Skin of body (tissue), 2 donors: ENCODE measurements around the gene UPF2. TPM values are rescaled to one million over a fixed set of nuclear protein-coding genes. Genes with fewer than 3 reads are reported as not detected.
"Not testable (repeated sequence)": the region's sequence is repeated elsewhere in the genome, so short reads cannot be mapped to it uniquely, and the experiment has no call there.

ENCODE experiments used
- DNase-seq: peaks from one replicate; lab custom pipeline; 2025; lab: John Stamatoyannopoulos, UW
- total RNA-seq: library from RNA; depleted of rRNA; stranded (reverse); fragments of >200 nt; gene quantifications from one replicate; pipeline ENCODE4 v1.2.3, GENCODE V29; 2014

UPF2 gene
- total RNA-seq, 1 donor from 2014 or later: 24.7 TPM

DNA sequence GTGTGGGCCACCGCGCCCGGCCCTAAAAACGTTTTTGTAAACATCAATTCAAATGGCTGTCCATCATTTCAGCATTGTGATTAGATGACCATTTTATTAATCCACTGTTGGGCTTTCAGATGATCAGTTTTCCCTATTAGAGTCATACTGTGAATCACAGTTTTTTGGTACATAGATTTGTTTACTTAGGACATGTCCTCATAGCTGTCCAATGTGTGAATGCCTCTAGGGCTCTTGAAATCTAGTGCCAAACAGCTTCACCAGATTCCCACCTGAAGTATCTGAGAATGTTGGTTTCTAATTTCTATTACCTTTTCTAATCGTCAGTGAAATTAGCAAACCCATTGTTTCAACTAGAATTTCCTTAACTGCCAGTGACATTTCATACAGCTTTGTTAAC is 66.8 kb downstream of the UPF2 start:
- DNase-seq: no peak

GRCh38 chr10:11972523-11972922 is 70.1 kb downstream of the UPF2 start:
- DNase-seq: not testable (repeated sequence)

DNA sequence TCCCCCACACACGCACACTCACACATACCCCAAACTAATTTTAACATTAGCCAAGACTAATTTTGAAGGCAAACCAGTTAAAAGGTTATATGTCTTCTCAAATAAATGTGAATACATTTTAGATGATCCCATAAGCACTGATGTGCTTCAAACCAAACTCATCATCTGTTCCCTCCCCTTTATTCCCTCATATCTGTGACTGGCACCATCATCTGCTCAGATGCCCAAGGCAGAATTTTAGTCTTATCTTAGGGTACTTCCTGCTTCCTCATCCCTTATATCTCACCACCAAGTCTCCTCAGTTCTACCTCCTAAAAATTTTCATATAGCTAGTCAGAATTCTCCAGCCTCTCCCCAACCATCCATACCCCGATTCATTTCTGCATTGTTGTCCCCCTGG is 80.4 kb downstream of the UPF2 start:
- no peak for DNase-seq

DNA sequence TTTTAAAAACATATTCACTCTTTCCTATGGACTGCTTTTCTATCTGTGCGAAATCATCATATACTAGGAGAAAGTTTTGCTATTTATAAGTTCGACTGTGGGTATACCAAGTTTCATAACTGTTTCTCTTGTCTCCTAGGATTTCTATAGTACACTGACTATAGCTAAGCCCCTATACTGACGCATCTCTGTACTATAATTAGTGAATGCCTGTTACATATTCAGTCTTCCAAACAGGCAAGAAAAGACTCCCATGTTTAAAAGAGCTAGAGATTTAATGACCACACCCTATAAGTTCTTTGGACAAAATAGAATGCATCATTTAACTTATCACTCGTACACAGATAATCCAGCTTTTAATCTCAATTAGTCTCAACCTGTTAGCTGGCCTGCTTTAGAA is 80.8 kb downstream of the UPF2 start:
- no peak for DNase-seq

- DNase-seq: no peak
Observed at GRCh38 chr10:11959966-11960365, 82.6 kb downstream of the UPF2 start.

- DNase-seq: no peak
Observed at GRCh38 chr10:11958956-11959355, 83.7 kb downstream of the UPF2 start.

- no peak for DNase-seq
Observed at GRCh38 chr10:11951695-11952094, 90.9 kb downstream of the UPF2 start.

- no peak for DNase-seq
Observed at GRCh38 chr10:11950325-11951018, 92.1 kb downstream of the UPF2 start.

DNA sequence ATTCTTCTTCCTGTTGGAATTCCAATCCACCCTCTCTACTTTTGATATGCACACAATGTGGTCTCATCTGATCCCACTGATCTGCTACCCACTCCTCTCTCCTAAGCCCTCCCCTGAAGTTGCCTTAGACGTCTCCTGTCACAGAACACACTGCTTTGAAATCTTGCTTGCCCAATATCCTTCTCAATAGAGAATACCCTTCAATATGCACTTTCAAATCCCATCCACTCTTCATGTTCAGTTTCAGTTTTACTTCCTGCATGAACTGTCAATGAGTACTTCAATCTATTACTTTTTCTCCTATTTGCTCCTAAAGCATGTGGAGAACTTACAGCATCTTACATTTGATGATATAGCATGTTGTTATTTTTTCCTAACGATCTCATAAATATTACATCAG is 93.5 kb downstream of the UPF2 start:
- DNase-seq: no peak

- no peak for DNase-seq
Observed at GRCh38 chr10:11946652-11947051, 96.0 kb downstream of the UPF2 start.

DNA sequence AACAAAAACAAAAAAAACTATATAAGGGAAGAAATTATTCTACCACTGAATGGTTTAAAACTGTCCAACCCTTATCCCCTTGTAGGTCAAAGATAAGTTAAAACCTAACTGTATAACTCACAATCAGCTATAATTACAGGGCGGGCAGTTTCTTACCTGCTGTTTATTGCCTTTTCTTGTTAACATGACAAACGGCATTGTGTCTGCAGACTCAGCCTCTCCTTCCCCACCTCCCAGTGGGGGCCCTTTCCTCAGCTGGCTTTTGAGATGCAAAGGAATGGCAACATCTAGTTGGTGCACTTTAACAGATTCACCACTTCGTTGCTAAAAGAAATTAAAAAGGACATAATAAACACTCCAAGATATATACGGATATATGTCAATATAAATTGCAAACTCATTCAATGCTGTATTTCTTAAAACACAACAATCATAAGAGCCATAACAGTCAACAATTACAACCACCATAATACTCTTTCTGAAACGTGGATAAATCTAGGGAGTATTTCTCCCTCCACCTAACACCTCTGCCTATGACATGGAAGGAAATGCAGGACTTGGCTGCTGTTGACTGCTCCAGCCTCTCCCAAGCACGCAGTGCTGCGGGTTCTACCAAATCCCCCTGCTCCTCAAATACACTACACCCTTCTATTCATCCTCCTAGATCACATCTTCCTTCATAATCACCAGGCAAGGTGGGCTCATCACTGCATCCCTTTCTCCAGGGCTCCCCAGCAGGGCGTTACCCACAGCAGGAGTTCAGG is 106.0 kb downstream of the UPF2 start:
- DNase-seq: no peak

DNA sequence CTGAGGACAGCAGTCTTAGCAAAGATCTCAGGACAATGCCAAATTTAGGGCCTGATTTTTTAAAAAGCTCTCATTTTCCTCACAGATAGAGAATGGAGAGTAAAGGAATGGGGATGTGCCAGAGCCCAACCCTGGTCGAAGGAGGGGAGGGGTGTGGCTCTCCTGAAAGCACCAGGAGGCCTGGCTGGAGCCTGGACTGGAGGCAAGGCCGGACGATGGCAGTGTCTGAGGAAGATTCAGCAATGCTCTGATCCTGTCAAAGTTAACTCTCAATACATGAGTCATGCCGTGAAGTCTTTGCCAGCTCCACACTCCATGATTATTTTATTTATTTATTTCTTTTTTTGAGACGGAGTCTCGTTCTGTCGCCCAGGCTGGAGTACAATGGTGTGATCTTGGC is 108.3 kb downstream of the UPF2 start:
- DNase-seq: no peak

GRCh38 chr10:11933577-11934223 is 108.9 kb downstream of the UPF2 start:
- DNase-seq: no peak

DNA sequence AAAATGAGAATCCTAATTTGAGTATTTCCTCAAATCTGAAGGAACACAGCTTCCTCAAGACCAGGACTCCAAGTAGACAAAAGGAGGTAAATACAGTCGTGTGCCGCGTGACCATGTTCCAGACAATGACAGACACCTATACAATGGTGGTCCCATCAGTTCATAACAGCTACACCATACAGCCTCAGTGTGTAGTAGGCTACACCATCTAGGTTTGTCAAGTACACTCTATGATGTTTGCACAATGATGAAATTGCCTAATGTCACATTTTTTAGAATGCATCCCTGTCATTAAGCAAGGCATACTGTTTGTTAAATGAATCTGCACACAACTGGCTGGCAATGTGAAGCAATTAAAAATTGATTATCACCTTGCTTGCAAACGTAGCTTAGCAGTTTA is 111.6 kb downstream of the UPF2 start:
- DNase-seq: no peak

DNA sequence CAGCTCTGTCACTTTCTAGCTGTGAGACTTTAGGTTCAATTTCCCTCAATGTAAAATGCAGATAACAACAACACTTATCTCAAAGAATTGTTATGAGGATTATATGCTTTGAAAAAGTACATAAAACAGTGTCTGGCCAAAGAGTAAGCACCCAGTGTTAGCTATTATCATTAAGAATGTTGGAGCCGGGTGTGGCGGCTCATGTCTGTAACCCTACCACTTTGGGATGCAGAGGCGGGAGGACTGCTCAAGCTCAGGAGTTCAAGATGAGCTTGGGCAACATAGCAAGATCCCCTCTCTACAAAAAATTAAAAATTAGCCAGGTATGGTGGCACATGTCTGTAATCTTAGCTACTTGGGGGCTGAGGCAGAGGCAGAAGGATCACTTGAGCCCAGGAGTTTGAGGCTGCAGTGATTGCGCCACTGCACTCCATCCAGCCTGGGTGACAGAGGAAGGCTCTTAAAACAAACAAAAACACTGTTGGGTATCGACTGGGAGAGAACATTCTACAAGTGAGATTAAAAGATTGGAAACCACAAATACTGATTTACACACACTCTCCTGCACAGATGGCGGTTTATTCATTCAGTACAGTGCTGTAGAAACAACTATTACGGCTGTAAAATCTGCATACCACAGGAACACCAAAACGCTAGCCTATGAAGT is 112.2 kb downstream of the UPF2 start:
- DNase-seq: no peak

- no peak for DNase-seq
Observed at GRCh38 chr10:11927746-11928145, 114.9 kb downstream of the UPF2 start.

DNA sequence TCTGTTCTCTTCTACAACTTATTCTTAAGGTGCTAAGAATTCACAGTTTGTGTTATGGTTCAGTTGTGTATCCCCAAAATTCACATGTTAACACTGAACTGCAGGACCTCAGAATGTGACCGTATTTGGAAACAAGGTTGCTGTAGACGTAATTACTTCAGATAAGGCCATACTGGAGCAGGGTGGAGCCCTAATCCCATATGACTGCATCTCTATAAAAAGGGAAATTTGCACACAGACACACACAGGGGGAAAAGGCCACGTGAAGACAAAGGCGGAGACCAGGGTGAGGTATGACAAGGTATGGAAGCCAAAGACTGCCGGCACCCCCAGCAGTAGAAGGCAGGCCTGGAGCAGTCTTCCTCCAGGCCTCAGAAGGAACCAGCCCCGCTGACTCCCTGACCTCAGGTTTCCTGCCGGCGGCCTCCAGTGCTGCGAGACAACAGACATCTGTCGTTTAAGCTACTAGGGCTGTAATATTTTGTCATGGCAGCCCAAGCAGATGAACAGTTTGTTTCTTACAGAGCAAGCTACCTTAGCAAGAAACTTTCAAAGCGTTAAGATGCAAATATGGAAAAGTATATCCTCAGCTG is 120.7 kb downstream of the UPF2 start:
- DNase-seq: no peak

DNA sequence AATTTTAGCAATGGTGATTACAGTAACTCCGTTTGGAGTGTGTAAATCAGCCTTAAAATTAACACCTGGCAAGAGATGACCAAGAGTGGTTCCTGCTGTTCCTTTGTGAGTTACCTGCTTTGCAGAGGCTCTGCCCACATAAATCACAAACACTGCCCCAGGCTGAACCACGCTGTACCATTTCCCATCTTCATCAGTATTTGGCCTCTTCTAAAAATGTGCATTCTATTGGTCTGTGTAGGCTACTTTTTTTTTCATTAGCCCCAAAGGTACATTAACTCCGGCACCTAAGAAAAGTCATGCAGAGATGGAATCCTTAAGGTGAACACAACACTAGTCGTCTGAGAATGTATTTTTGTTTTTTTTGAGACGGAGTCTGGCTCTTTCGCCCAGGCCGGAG is 123.3 kb downstream of the UPF2 start:
- DNase-seq: no peak

DNA sequence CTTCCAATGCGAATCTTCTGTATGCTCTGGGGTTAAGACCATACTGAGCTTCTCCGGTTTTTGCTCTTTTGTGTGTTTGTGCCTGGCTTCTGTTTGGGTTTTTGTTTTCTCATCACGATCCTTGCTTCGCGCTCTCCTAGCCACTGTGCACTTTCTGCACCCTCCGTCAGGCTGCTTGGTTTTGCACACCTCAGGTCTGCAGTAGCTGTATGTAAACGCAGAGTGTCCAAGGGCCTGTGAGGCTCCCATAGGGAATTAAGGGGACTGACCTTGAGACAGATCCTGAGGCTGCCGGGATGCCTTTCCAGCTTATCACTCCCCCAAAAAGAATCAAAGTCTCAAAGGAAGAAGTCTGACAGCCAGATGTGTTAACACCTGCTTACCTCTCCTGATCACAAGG is 124.2 kb downstream of the UPF2 start:
- DNase-seq: no peak

DNA sequence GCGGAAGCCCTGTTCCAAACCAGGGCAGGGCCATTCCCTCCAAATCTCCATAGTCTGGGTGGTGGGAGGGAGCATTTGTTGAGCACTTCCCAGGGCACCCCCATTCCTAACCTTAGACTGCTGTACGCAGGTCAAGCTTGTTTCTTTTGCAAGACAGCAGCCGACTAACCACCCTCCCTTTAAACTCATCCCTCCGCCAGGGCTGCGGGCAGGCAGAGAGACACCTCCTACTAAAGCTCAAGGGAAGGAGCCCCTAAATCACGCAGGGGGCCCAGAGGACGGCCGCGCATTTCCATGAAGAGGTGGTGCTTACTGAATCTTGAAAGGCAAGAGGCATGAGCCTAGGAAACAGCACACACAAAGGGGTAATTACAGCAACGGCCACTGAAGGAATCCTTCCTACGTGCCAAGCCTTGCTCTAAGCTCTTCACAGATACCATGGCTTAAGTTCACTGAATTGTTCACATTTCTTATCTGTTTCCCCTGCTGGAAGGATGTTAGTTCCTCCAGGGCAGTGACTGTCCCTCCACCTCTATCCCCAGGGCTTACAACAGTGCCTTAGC is 129.4 kb downstream of the UPF2 start:
- no peak for DNase-seq

DNA sequence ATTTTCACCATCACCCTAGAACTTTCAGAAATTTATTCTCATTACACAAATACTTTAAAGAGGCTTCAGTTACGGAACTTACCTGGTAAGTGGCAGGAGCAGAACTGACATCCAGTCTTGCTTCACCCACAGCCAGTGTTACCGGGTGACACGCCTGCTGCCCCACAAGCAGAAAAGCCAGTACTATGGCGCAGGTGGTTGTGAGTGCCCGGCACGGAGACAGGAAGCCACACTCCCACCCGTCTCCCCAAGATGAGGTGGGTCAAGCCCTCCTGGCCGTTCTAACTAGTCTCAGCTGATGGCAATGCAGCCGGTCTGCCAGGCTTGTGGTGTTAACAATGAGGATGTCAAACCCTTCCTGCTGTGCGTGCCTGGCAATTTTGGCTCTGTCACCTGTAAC is 132.5 kb downstream of the UPF2 start:
- DNase-seq: no peak
